Measurements from ENCODE around the gene AP3D1. TPM values are rescaled to one million over a fixed set of nuclear protein-coding genes. Genes with fewer than 3 reads are reported as not detected.

The AP3D1 gene
- total RNA-seq, 4 donors from 2014 or later = 71.0 to 139 (median 99.0) TPM

GRCh38 chr19:2109046-2109864 lies 42.1 kb downstream of the AP3D1 start:
- Histone ChIP-seq H3K27me3 (no peaks in the 10 kb centered on the region), H3K4me1 (no peaks in the 10 kb centered on the region), H3K36me3 (peaks cover 0 to 87% of the 10 kb centered on the region in 2 donors), H3K4me3 (no peak overlapping the region), H3K27ac (no peak overlapping the region), H3K9me3 (no peaks in the 10 kb centered on the region)
- DNase-seq = no peak
- in situ Hi-C loops (cut with MboI; ENCODE audit: low sequenced_read_pairs in 4 of 4) = no loop called here
- ATAC-seq = no peak
- intact Hi-C loops (cut with DNase I; ENCODE audit: low total_unique reads) = no loop called here
- TF ChIP-seq, protein P1, sequence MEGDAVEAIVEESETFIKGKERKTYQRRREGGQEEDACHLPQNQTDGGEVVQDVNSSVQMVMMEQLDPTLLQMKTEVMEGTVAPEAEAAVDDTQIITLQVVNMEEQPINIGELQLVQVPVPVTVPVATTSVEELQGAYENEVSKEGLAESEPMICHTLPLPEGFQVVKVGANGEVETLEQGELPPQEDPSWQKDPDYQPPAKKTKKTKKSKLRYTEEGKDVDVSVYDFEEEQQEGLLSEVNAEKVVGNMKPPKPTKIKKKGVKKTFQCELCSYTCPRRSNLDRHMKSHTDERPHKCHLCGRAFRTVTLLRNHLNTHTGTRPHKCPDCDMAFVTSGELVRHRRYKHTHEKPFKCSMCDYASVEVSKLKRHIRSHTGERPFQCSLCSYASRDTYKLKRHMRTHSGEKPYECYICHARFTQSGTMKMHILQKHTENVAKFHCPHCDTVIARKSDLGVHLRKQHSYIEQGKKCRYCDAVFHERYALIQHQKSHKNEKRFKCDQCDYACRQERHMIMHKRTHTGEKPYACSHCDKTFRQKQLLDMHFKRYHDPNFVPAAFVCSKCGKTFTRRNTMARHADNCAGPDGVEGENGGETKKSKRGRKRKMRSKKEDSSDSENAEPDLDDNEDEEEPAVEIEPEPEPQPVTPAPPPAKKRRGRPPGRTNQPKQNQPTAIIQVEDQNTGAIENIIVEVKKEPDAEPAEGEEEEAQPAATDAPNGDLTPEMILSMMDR (IDR thresholded peaks at IDR 0.05 in 4 of 5, conservative IDR thresholded peaks at IDR 0.05 in 1 of 5) = no peak
- TF ChIP-seq POLR2A (IDR thresholded peaks at IDR 0.05) = no peak

DNA sequence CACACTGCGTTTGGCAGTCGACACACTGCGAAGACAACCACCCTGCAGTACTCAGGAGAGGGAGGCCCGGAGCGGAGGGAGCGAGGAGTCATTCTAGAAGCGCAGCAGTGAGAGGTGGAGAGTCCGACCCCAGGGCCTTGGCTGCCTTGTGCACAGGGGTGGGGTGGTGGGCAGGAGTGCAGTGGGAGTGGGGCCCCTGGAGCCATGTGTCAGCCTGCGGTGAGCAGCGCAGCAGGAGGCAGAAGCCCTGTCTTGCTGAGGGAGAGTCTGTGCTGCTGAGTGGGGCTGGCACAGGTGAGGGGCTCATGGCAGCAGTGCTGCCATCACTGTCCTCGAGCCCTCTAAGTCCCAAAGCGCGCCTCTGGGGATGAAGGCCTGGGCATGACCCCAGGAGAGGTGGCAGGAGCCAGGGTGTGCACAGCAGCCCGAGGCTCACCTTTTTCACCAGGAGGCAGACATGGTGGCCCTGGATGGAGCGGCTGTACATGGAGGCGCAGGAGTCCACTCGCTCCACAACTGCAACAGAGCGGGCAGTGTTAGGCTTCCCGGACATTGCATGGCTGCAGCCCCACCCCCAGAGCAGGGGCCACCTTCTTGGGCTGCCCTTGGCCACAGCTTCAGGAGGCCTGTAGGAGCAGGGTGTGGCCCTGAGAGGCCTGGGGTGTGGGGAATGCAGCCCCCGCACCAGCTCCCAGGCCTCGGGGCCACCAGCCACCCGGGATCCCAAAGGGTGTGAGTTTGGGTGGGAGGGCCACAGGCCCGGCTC lies 42.9 kb downstream of the AP3D1 start:
- no peak for ATAC-seq

GRCh38 chr19:2103045-2103707 lies 48.2 kb downstream of the AP3D1 start:
- Histone ChIP-seq H3K4me1 (no peaks in the 10 kb centered on the region), H3K9me3 (no peaks in the 10 kb centered on the region), H3K36me3 (peaks cover 0 to 51% of the 10 kb centered on the region in 2 donors), H3K27me3 (no peaks in the 10 kb centered on the region), H3K4me3 (no peak overlapping the region), H3K27ac (no peak overlapping the region)
- TF ChIP-seq, protein P1 (IDR thresholded peaks at IDR 0.05 in 4 of 5, conservative IDR thresholded peaks at IDR 0.05 in 1 of 5) = no peak
- TF ChIP-seq POLR2A (IDR thresholded peaks at IDR 0.05) = no peak
- in situ Hi-C loops (cut with MboI; ENCODE audit: low sequenced_read_pairs in 4 of 4) = no loop called here
- intact Hi-C loops (cut with DNase I; ENCODE audit: low total_unique reads) = no loop called here
- no peak for ATAC-seq
- no peak for DNase-seq

More for the DNA sequence above, 42.9 kb downstream of the AP3D1 start:
- no peak for DNase-seq
- H3K9me3 ChIP-seq = no peaks in the 10 kb centered on the region
- no peaks in the 10 kb centered on the region for H3K27me3 ChIP-seq
- intact Hi-C loops (cut with DNase I; ENCODE audit: low total_unique reads) (no loop called here), in situ Hi-C loops (cut with MboI; ENCODE audit: low sequenced_read_pairs in 4 of 4) (no loop called here)
- peaks cover 0 to 79% of the 10 kb centered on the region in 2 donors for H3K36me3 ChIP-seq
- H3K27ac ChIP-seq = no peak overlapping the region
- H3K4me3 ChIP-seq = no peak overlapping the region
- H3K4me1 ChIP-seq = no peaks in the 10 kb centered on the region
- TF ChIP-seq, protein P1 (IDR thresholded peaks at IDR 0.05 in 4 of 5, conservative IDR thresholded peaks at IDR 0.05 in 1 of 5) = no peak
- TF ChIP-seq POLR2A (IDR thresholded peaks at IDR 0.05) = no peak

DNA sequence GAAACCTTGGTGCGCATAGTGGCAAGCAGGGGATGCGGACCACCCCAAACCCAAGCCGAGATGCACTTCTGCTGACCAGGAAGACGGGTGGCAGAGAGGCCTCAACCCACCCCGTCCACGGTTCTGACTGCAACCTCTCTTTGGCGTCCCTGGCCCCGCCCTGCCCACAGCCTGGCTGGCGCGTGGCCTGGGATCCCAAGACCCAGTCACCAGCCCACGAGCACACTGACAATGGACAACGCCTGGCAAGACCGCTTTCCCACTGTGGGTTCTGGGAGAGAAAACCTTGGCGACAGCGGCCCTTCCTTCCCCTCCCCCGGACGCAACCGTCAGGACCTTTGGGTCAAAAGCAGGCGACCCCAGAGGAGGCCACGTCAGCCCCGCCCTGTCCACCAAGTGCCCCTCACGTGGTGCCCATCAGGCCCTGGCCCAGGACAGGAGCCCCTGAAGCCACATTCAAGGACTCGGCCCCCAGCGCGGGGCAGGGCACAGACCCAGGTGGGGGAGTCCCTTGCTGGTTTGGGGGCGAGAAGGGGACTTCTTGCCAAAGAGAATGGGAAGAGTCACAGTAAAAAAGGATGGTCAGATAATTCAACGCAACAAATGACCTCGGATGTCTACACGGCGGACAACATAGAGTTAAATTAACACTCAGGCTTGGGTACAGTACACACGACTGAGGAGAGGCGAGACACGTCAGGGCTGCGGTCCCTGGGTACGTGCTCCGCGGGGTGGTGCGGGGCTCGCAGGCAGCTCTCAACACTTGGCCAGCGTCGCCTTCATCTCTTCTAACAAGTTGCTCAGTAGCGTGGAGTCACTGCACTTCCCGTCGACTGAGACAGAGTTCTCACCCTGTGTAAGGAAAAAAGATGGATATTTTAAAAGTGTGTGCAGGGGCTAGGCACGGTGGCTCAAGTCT lies 49.7 kb downstream of the AP3D1 start:
- DNase-seq = no peak
- H3K36me3 ChIP-seq = peaks cover 0 to 44% of the 10 kb centered on the region in 2 donors
- no peak overlapping the region for H3K27ac ChIP-seq
- no peaks in the 10 kb centered on the region for H3K27me3 ChIP-seq
- no peak overlapping the region for H3K4me3 ChIP-seq
- intact Hi-C loops (cut with DNase I; ENCODE audit: low total_unique reads) (no loop called here), in situ Hi-C loops (cut with MboI; ENCODE audit: low sequenced_read_pairs in 4 of 4) (no loop called here)
- no peak for ATAC-seq
- H3K9me3 ChIP-seq = no peaks in the 10 kb centered on the region
- TF ChIP-seq, protein P1 (IDR thresholded peaks at IDR 0.05 in 4 of 5, conservative IDR thresholded peaks at IDR 0.05 in 1 of 5) = no peak
- TF ChIP-seq POLR2A (IDR thresholded peaks at IDR 0.05) = no peak
- peaks cover 8 to 10% of the 10 kb centered on the region in 2 donors for H3K4me1 ChIP-seq
